H1 (cell line): ENCODE results near the gene DHTKD1. TPM values are rescaled to one million over a fixed set of nuclear protein-coding genes. Genes with fewer than 3 reads are reported as not detected.

Source experiments
- CTCF ChIA-PET: fragments of 300-600 bp; sonication (Branson Sonifier 250); formaldehyde crosslinking; loops from one replicate; lab custom pipeline; 2021; ENCODE audit not compliant: partially characterized antibody; lab: Charles Lee
- POLR2A ChIA-PET: fragments of 300-600 bp; sonication (Branson Sonifier 250); formaldehyde crosslinking; loops from one replicate; lab custom pipeline; 2021; ENCODE audit warnings: inconsistent platforms; ENCODE audit not compliant: partially characterized antibody; lab: Charles Lee
- DNase-seq, 2 experiments: peaks; one replicate each; pipeline versions ENCODE4 v3.0.0 to v3.0.0-alpha.2; 2010 to 2022; ENCODE audit warnings: low spot score in 2 of 2, low read depth in 1 of 2, mixed read lengths in 1 of 2
- FAIRE-seq: peaks from 2 replicates; lab custom pipeline; 2011; peaks lifted over from hg19 to GRCh38; lab: Jason Lieb, UNC
- H2AFZ ChIP-seq: 2 replicates; pipeline ENCODE4 v1.8.1; 2012; ENCODE audit warnings: low read length, inconsistent platforms
- H2AK5ac ChIP-seq: 2 replicates; pipeline ENCODE4 v1.6.1; 2013; ENCODE audit warnings: low read depth, low read length
- H2BK120ac ChIP-seq: replicated peaks from 2 replicates; pipeline ENCODE3; 2013; ENCODE audit warnings: low read depth, low read length, inconsistent platforms
- H2BK12ac ChIP-seq: 2 replicates; pipeline ENCODE4 v1.6.1; 2013; ENCODE audit warnings: low read depth, low read length
- H2BK15ac ChIP-seq: 2 replicates; pipeline ENCODE4 v1.6.1; 2013; ENCODE audit warnings: low read length
- H2BK20ac ChIP-seq: 2 replicates; pipeline ENCODE4 v1.6.1; 2013; ENCODE audit warnings: low read length
- H2BK5ac ChIP-seq: 2 replicates; pipeline ENCODE4 v1.6.1; 2013; ENCODE audit warnings: low read depth, low read length
- H3K14ac ChIP-seq: 2 replicates; pipeline ENCODE4 v1.6.1; 2013; ENCODE audit warnings: inconsistent platforms; ENCODE audit not compliant: insufficient read length
- H3K18ac ChIP-seq: 2 replicates; pipeline ENCODE4 v1.6.1; 2013; ENCODE audit warnings: low read length; ENCODE audit errors: extremely low read depth
- H3K23ac ChIP-seq: 2 replicates; pipeline ENCODE4 v1.6.1; 2013; ENCODE audit warnings: inconsistent platforms; ENCODE audit not compliant: insufficient read length
- H3K23me2 ChIP-seq: 2 replicates; pipeline ENCODE4 v1.6.1; 2013; ENCODE audit warnings: low read depth, low read length
- H3K27ac ChIP-seq: 2 replicates; pipeline ENCODE4 v1.6.1; 2011; ENCODE audit warnings: low read depth, low read length, inconsistent platforms
- H3K27me3 ChIP-seq, 4 experiments: replicated peaks in 1 of 4; 1 replicate in 1 of 4; 2 replicates in 3 of 4; pipeline versions ENCODE4 v1.6.1 to v1.8.1; 2011 to 2013; ENCODE audit warnings: low read length in 3 of 4, mild to moderate bottlenecking in 3 of 4, inconsistent platforms in 2 of 4, mixed read lengths in 2 of 4, moderate library complexity in 1 of 4; ENCODE audit not compliant: control insufficient read depth in 3 of 4, insufficient read depth in 3 of 4; ENCODE audit errors: extremely low read depth in 1 of 4
- H3K36me3 ChIP-seq, 4 experiments: 2 replicates each; pipeline versions ENCODE4 v1.6.1 to v1.8.1; 2011 to 2013; ENCODE audit warnings: mild to moderate bottlenecking in 4 of 4, low read length in 3 of 4, moderate library complexity in 2 of 4, control low read depth in 1 of 4, inconsistent platforms in 1 of 4; ENCODE audit not compliant: insufficient read depth in 4 of 4, control insufficient read depth in 2 of 4
- H3K4ac ChIP-seq: replicated peaks from 2 replicates; pipeline ENCODE3; 2013; ENCODE audit warnings: low read length, low read depth, mixed read lengths, inconsistent platforms; ENCODE audit not compliant: insufficient read length
- H3K4me1 ChIP-seq, 4 experiments: replicated peaks in 1 of 4; 1 replicate in 1 of 4; 2 replicates in 3 of 4; pipeline versions ENCODE4 v1.6.1 to v1.8.1; 2011 to 2013; ENCODE audit warnings: low read length in 3 of 4, inconsistent platforms in 2 of 4, mixed read lengths in 1 of 4; ENCODE audit not compliant: insufficient read depth in 4 of 4, control insufficient read depth in 3 of 4
- H3K4me2 ChIP-seq, 2 experiments: 2 replicates each; pipeline versions ENCODE4 v1.6.1 to v1.8.1; 2011 to 2013; ENCODE audit warnings: low read depth in 2 of 2, low read length in 2 of 2, control low read depth in 1 of 2, inconsistent platforms in 1 of 2, mild to moderate bottlenecking in 1 of 2; ENCODE audit not compliant: insufficient read depth in 1 of 2
- H3K4me3 ChIP-seq, 4 experiments: fragments of 200-600, 300-600 bp in 1 of 4; sonication (generic), shearing (Covaris generic), sonication (Bioruptor Twin) in 1 of 4; 2 replicates each; pipeline versions ENCODE4 v1.5.1 to v1.8.1; 2011 to 2016; ENCODE audit warnings: low read length in 4 of 4, low read depth in 3 of 4, control low read depth in 2 of 4, inconsistent platforms in 2 of 4, mild to moderate bottlenecking in 2 of 4, mixed read lengths in 1 of 4, moderate library complexity in 1 of 4; ENCODE audit not compliant: insufficient read depth in 2 of 4; ENCODE audit errors: extremely low read depth in 1 of 4
- H3K56ac ChIP-seq: replicated peaks from 2 replicates; pipeline ENCODE3; 2013; ENCODE audit warnings: low read depth, mild to moderate bottlenecking, mixed read lengths, low read length, inconsistent platforms; ENCODE audit not compliant: insufficient read length
- H3K79me1 ChIP-seq: 2 replicates; pipeline ENCODE4 v1.6.1; 2013; ENCODE audit warnings: low read depth, low read length, control low read depth
- H3K79me2 ChIP-seq, 2 experiments: 2 replicates each; pipeline versions ENCODE4 v1.6.1 to v1.8.1; 2012 to 2013; ENCODE audit warnings: low read length in 2 of 2, mild to moderate bottlenecking in 2 of 2, inconsistent platforms in 1 of 2; ENCODE audit not compliant: insufficient read depth in 2 of 2, control insufficient read depth in 1 of 2
- H3K9ac ChIP-seq, 4 experiments: replicated peaks in 1 of 4; 1 replicate in 1 of 4; 2 replicates in 3 of 4; pipeline versions ENCODE4 v1.6.1 to v1.8.1; 2011 to 2013; ENCODE audit warnings: low read depth in 3 of 4, low read length in 3 of 4, control low read depth in 2 of 4, mild to moderate bottlenecking in 2 of 4, moderate library complexity in 2 of 4, inconsistent platforms in 1 of 4; ENCODE audit errors: extremely low read depth in 1 of 4
- H3K9me3 ChIP-seq, 2 experiments: 2 replicates each; pipeline versions ENCODE4 v1.6.1 to v1.8.1; 2012 to 2013; ENCODE audit warnings: mild to moderate bottlenecking in 2 of 2, moderate library complexity in 2 of 2, control low read depth in 1 of 2, inconsistent platforms in 1 of 2, low read depth in 1 of 2, low read length in 1 of 2, mixed read lengths in 1 of 2; ENCODE audit not compliant: insufficient read depth in 2 of 2
- H4K20me1 ChIP-seq, 2 experiments: replicated peaks in 1 of 2; 2 replicates each; pipeline versions ENCODE3 to v1.8.1; 2011 to 2013; ENCODE audit warnings: inconsistent platforms in 2 of 2, low read length in 2 of 2, mild to moderate bottlenecking in 1 of 2; ENCODE audit not compliant: insufficient read depth in 2 of 2, control insufficient read depth in 1 of 2
- H4K5ac ChIP-seq: 2 replicates; pipeline ENCODE4 v1.6.1; 2013; ENCODE audit warnings: low read length, low read depth, mixed read lengths, inconsistent platforms; ENCODE audit not compliant: insufficient read length
- H4K8ac ChIP-seq: 2 replicates; pipeline ENCODE4 v1.8.0; 2013; ENCODE audit warnings: mild to moderate bottlenecking, moderate library complexity, low read length, inconsistent platforms; ENCODE audit not compliant: insufficient read depth; ENCODE audit errors: extremely low read depth
- H4K91ac ChIP-seq: replicated peaks from 2 replicates; pipeline ENCODE3; 2013; ENCODE audit warnings: low read length, mixed read lengths, inconsistent platforms; ENCODE audit not compliant: insufficient read length
- BACH1 ChIP-seq: IDR thresholded peaks from 2 replicates; pipeline ENCODE4 v1.6.1; 2012; ENCODE audit warnings: low read length, improper control_type of control experiment
- CBX8 ChIP-seq: fragments of 300-800, 300-1000 bp; sonication (generic); IDR thresholded peaks from 2 replicates; pipeline ENCODE4 v1.7.1; 2016; ENCODE audit warnings: low read depth, low read length, borderline replicate concordance
- NRF1 ChIP-seq: IDR thresholded peaks from 2 replicates; pipeline ENCODE4 v1.6.1; 2011; ENCODE audit warnings: mild to moderate bottlenecking, low read depth, low read length, improper control_type of control experiment
- TEAD4 ChIP-seq: IDR thresholded peaks from 2 replicates; pipeline ENCODE4 v1.6.1; 2012; ENCODE audit warnings: low read depth, low read length, inconsistent platforms, mixed read lengths
- WGBS, 2 experiments: shearing (Covaris generic) in 1 of 2; methylation state at CpG; one replicate each; pipeline versions ENCODE4 v1.1.6 to v1.1.7; 2013 to 2015; ENCODE audit warnings: low lambda C conversion rate in 2 of 2, mixed read lengths in 2 of 2, inconsistent platforms in 1 of 2, low coverage in 1 of 2, missing lambda C conversion rate in 1 of 2; ENCODE audit not compliant: insufficient replicate concordance in 2 of 2, insufficient coverage in 1 of 2, insufficient read length in 1 of 2; ENCODE audit errors: extremely low coverage in 1 of 2, missing lambda C conversion rate in 1 of 2; 5-methylcytosine and 5-hydroxymethylcytosine counted together
- polyA plus RNA-seq, 7 experiments: library from polyadenylated mRNA; depleted of rRNA in 3 of 7; stranded (reverse) in 5 of 7; unstranded in 2 of 7; fragments of >200 nt in 5 of 7; fragments of 200-250 nt in 2 of 7; gene quantifications; 1 replicate in 5 of 7; 2 replicates in 1 of 7; 4 replicates in 1 of 7; pipeline versions ENCODE4 v1.2.1 to v1.2.3, GENCODE V29; 2011 to 2013; ENCODE audit warnings: missing spikeins in 2 of 7, mixed read lengths in 2 of 7
- total RNA-seq: library from RNA; stranded (reverse); fragmentation: NEBNext Ultra II Directional; extraction: Animal tissue kit (Norgen Biotek cat#: 25700); gene quantifications from 2 replicates; pipeline ENCODE4 v1.2.1, GENCODE V29; 2021
- TF ChIP-seq, protein P1 (sequence below), 3 experiments: IDR thresholded peaks; 1 replicate in 2 of 3; 2 replicates in 1 of 3; pipeline versions ENCODE4 v1.5.1 to v1.6.1; 2011; ENCODE audit warnings: low read length in 3 of 3, mild to moderate bottlenecking in 3 of 3, inconsistent platforms in 2 of 3, low read depth in 1 of 3, moderate library complexity in 1 of 3; ENCODE audit not compliant: insufficient read depth in 1 of 3; ENCODE audit errors: control extremely low read depth in 1 of 3
- TF ChIP-seq, protein P2 (sequence below): IDR thresholded peaks from 2 replicates; pipeline ENCODE4 v1.6.1; 2012; ENCODE audit warnings: inconsistent platforms

The DHTKD1 gene
- total and polyA plus RNA-seq, 2 of the 8 experiments (the other 6 are each of a cell fraction or from before 2014, with no cell fraction given) = 49.8 to 74.9 TPM

GRCh38 chr10:12081879-12082557 is 13.3 kb downstream of the DHTKD1 start:
- POLR2A ChIA-PET = interaction anchor here (0.6 to 3.3 kb wide), 8 partner anchors 8 to 107 kb away, joined by 3 to 19 read pairs (median 4); partner anchors contain the start of gene DHTKD1
- Histone ChIP-seq H3K27ac (no peak overlapping the region), H3K4ac (no peak overlapping the region), H3K56ac (no peak overlapping the region), H3K79me1 (peaks cover 4% of the 10 kb centered on the region; the same call in 1 of the 2 replicates), H3K9ac (no peak overlapping the region), H3K36me3 (peaks cover 4 to 45% (median 11%) of the 10 kb centered on the region in 4 experiments), H2BK15ac (no peak overlapping the region), H4K91ac (no peak overlapping the region), H3K79me2 (no peaks in the 10 kb centered on the region; a peak in 1 of 4 replicates), H3K27me3 (no peaks in the 10 kb centered on the region), H2BK20ac (no peak overlapping the region), H3K4me3 (no peak overlapping the region), H4K5ac (no peak overlapping the region), H2BK5ac (no peak overlapping the region), H3K9me3 (no peaks in the 10 kb centered on the region), H3K23ac (no peak overlapping the region), H3K4me1 (no peaks in the 10 kb centered on the region; a peak in 1 of 7 replicates)
- CTCF ChIA-PET = interaction anchor here (1.0 kb wide), 1 partner anchor 279 kb away, joined by 3 read pairs; no protein-coding TSS in a partner anchor
- TF ChIP-seq CBX8 = no peak
- TF ChIP-seq, protein P1, sequence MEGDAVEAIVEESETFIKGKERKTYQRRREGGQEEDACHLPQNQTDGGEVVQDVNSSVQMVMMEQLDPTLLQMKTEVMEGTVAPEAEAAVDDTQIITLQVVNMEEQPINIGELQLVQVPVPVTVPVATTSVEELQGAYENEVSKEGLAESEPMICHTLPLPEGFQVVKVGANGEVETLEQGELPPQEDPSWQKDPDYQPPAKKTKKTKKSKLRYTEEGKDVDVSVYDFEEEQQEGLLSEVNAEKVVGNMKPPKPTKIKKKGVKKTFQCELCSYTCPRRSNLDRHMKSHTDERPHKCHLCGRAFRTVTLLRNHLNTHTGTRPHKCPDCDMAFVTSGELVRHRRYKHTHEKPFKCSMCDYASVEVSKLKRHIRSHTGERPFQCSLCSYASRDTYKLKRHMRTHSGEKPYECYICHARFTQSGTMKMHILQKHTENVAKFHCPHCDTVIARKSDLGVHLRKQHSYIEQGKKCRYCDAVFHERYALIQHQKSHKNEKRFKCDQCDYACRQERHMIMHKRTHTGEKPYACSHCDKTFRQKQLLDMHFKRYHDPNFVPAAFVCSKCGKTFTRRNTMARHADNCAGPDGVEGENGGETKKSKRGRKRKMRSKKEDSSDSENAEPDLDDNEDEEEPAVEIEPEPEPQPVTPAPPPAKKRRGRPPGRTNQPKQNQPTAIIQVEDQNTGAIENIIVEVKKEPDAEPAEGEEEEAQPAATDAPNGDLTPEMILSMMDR (IDR thresholded peaks at IDR 0.05; ENCODE audit: control extremely low read depth in 1 of 3, insufficient read depth in 1 of 3, low read depth in 1 of 3, low read length in 3 of 3) = no peak
- no peak for TF ChIP-seq TEAD4
- TF ChIP-seq NRF1 = no peak
- TF ChIP-seq BACH1 = no peak
- TF ChIP-seq, protein P2, sequence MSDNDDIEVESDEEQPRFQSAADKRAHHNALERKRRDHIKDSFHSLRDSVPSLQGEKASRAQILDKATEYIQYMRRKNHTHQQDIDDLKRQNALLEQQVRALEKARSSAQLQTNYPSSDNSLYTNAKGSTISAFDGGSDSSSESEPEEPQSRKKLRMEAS = no peak
- TF ChIP-seq, all 59 proteins: peak for 0
- no peaks in the 10 kb centered on the region for H3K23me2 ChIP-seq
- no peak overlapping the region for H2AFZ ChIP-seq
- H3K18ac ChIP-seq = no peak overlapping the region
- FAIRE-seq (no peak), DNase-seq (no peak)
- H3K14ac ChIP-seq = no peak overlapping the region
- 73% methylated on average over 6 of the region's 6 CpGs; no CpG with 5 or more reads in 1 of the 2 experiments for WGBS, 2 experiments
- no peak overlapping the region for H2BK120ac ChIP-seq
- no peak overlapping the region for H2BK12ac ChIP-seq
- H4K20me1 ChIP-seq = no peaks in the 10 kb centered on the region
- no peak overlapping the region for H3K4me2 ChIP-seq
- H2AK5ac ChIP-seq = no peak overlapping the region
- H4K8ac ChIP-seq = no peak overlapping the region
